Measurements from ENCODE around the gene NDUFAB1. TPM values are rescaled to one million over a fixed set of nuclear protein-coding genes. Genes with fewer than 3 reads are reported as not detected.

NDUFAB1 gene
- polyA plus RNA-seq, 2 of the 4 experiments (the other 2 are of a cell fraction): 167 to 277 TPM

GRCh38 chr16:23578101-23578830 lies 17.9 kb downstream of the NDUFAB1 start:
- no peaks in the 10 kb centered on the region for H3K4me1 ChIP-seq
- no peak overlapping the region for H3K4me2 ChIP-seq
- ATAC-seq: no peak; a peak in 1 of 6 replicates
- no peak overlapping the region for H3K4me3 ChIP-seq
- ChIA-PET POLR2A (no interaction called here), CTCF (interaction anchor here (2.5 to 4.5 kb wide), 2 partner anchors 13 to 18 kb away, joined by 9 to 14 read pairs; partner anchors contain the start of gene NDUFAB1)
- DNase-seq (ENCODE audit: low read depth in 1 of 2, low spot score in 1 of 2): no peak
- no peak overlapping the region for H3K27ac ChIP-seq
- WGBS (ENCODE audit: missing lambda C conversion rate): 87% methylated on average over 5 of the region's 5 CpGs
- FAIRE-seq: no peak
- no peaks in the 10 kb centered on the region for H3K9me3 ChIP-seq
- TF ChIP-seq CBX2 (IDR thresholded peaks at IDR 0.05; ENCODE audit: borderline replicate concordance, low read depth) (no peak), SMC3 (IDR thresholded peaks at IDR 0.05) (no peak), TFCP2L1 (CRISPR knock-in tag; IDR thresholded peaks at IDR 0.05) (no peak), SREBF2 (IDR thresholded peaks at IDR 0.05) (no peak), REST (IDR thresholded peaks at IDR 0.05) (no peak), CHD4 (IDR thresholded peaks at IDR 0.05; ENCODE audit: borderline replicate concordance) (no peak), MAFK (IDR thresholded peaks at IDR 0.05; ENCODE audit: partially characterized antibody) (no peak), PHF8 (IDR thresholded peaks at IDR 0.05; ENCODE audit: borderline replicate concordance, low read depth) (no peak), FOXS1 (CRISPR knock-in tag; IDR thresholded peaks at IDR 0.05) (no peak), JUN (IDR thresholded peaks at IDR 0.05) (no peak), HEYL (CRISPR knock-in tag; IDR thresholded peaks at IDR 0.05) (no peak), HOXB5 (CRISPR knock-in tag; IDR thresholded peaks at IDR 0.05) (no peak), GATA3 (IDR thresholded peaks at IDR 0.05; ENCODE audit: borderline replicate concordance) (no peak), MAZ (IDR thresholded peaks at IDR 0.05; ENCODE audit: borderline replicate concordance, low read depth, low read length) (no peak), ZNF302 (CRISPR knock-in tag; IDR thresholded peaks at IDR 0.05) (no peak), HOXA7 (CRISPR knock-in tag; IDR thresholded peaks at IDR 0.05) (no peak)

GRCh38 chr16:23577493-23577892 lies 18.6 kb downstream of the NDUFAB1 start:
- Histone ChIP-seq H3K9me3 (no peaks in the 10 kb centered on the region), H3K27ac (no peak overlapping the region), H3K4me3 (no peak overlapping the region), H3K4me2 (no peak overlapping the region), H3K4me1 (no peaks in the 10 kb centered on the region)
- FAIRE-seq (no peak), DNase-seq (ENCODE audit: low read depth in 1 of 2, low spot score in 1 of 2) (no peak), ATAC-seq (no peak; a peak in 2 of 6 replicates)
- CTCF ChIA-PET: interaction anchor here (0.9 to 4.5 kb wide), 3 partner anchors 14 to 19 kb away, joined by 3 to 14 read pairs (median 9); partner anchors contain the start of gene NDUFAB1
- POLR2A ChIA-PET: no interaction called here
- WGBS (ENCODE audit: missing lambda C conversion rate): 72% methylated on average over 2 of the region's 2 CpGs
- TF ChIP-seq, protein P1, sequence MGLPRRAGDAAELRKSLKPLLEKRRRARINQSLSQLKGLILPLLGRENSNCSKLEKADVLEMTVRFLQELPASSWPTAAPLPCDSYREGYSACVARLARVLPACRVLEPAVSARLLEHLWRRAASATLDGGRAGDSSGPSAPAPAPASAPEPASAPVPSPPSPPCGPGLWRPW (IDR thresholded peaks at IDR 0.05): no peak
- no peak for TF ChIP-seq KDM1A (IDR thresholded peaks at IDR 0.05; ENCODE audit: low read depth)
- TF ChIP-seq CBX2 (IDR thresholded peaks at IDR 0.05; ENCODE audit: borderline replicate concordance, low read depth): no peak
- TF ChIP-seq, protein P2, sequence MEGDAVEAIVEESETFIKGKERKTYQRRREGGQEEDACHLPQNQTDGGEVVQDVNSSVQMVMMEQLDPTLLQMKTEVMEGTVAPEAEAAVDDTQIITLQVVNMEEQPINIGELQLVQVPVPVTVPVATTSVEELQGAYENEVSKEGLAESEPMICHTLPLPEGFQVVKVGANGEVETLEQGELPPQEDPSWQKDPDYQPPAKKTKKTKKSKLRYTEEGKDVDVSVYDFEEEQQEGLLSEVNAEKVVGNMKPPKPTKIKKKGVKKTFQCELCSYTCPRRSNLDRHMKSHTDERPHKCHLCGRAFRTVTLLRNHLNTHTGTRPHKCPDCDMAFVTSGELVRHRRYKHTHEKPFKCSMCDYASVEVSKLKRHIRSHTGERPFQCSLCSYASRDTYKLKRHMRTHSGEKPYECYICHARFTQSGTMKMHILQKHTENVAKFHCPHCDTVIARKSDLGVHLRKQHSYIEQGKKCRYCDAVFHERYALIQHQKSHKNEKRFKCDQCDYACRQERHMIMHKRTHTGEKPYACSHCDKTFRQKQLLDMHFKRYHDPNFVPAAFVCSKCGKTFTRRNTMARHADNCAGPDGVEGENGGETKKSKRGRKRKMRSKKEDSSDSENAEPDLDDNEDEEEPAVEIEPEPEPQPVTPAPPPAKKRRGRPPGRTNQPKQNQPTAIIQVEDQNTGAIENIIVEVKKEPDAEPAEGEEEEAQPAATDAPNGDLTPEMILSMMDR (IDR thresholded peaks at IDR 0.05): no peak
- no peak for TF ChIP-seq HEYL (CRISPR knock-in tag; IDR thresholded peaks at IDR 0.05)
- TF ChIP-seq SREBF2 (IDR thresholded peaks at IDR 0.05): no peak
- no peak for TF ChIP-seq GATA3 (IDR thresholded peaks at IDR 0.05; ENCODE audit: borderline replicate concordance)
- TF ChIP-seq ATOH8 (CRISPR knock-in tag; IDR thresholded peaks at IDR 0.05; ENCODE audit: low read depth): no peak
- TF ChIP-seq JUNB (IDR thresholded peaks at IDR 0.05): no peak
- no peak for TF ChIP-seq MAX (IDR thresholded peaks at IDR 0.05)
- no peak for TF ChIP-seq REST (IDR thresholded peaks at IDR 0.05)
- TF ChIP-seq ZNF302 (CRISPR knock-in tag; IDR thresholded peaks at IDR 0.05): no peak
- TF ChIP-seq RAD21 (conservative IDR thresholded peaks at IDR 0.05 in 1 of 2, IDR thresholded peaks at IDR 0.05 in 1 of 2): no peak
- TF ChIP-seq E2F6 (IDR thresholded peaks at IDR 0.05; ENCODE audit: borderline replicate concordance, low read depth): no peak
- no peak for TF ChIP-seq HOXA7 (CRISPR knock-in tag; IDR thresholded peaks at IDR 0.05)
